SH-SY5Y (cell line): Measurements from ENCODE around the gene DAPK1.

Experiments
- GATA2 ChIP-seq: IDR thresholded peaks from 2 replicates; pipeline ENCODE4 v1.6.1; 2011; ENCODE audit warnings: mild to moderate bottlenecking, low read depth, low read length
- GATA3 ChIP-seq: IDR thresholded peaks from 2 replicates; pipeline ENCODE4 v1.6.1; 2011; ENCODE audit warnings: low read depth, mild to moderate bottlenecking, low read length, moderate library complexity

DNA sequence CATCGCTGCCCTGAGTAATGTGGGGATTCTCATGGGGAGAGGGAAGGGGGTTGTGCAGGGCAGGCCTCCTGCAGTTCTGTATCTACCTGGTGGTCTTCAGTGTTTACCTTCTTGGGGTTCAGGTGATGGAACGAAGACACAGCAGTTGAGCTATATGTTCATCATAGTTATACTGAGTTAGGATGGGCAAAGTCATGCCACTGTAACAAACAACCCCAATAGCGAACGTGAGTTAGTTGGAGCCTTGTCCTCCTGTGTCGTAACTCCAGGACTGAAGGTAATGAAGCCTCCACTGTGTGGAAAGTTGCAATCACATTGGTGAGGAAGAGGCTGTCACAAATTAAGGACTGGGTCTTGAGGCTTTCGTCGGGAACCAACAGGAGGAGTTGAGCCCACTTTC lies 64.4 kb downstream of the DAPK1 start:
- TF ChIP-seq GATA2 (no peak), GATA3 (no peak)
